Stomach (tissue), 9 donors: ENCODE data around the gene FOXN3. TPM values are rescaled to one million over a fixed set of nuclear protein-coding genes. Genes with fewer than 3 reads are reported as not detected.
A peak's percentile ranks its signal among the peaks of the same experiment; 100 is the strongest.

ENCODE experiments used
- DNase-seq, 2 donors: peaks; one replicate each; pipeline versions ENCODE4 v3.0.0 to v3.0.0-alpha.2; 2013 to 2019
- H3K27ac ChIP-seq, 5 donors: fragments of 200-600 bp in 4 of 5; sonication (generic) in 4 of 5; one replicate each; pipeline ENCODE4 v1.5.1; 2013 to 2019; ENCODE audit warnings: mild to moderate bottlenecking in 1 of 5, moderate library complexity in 1 of 5
- H3K27me3 ChIP-seq, 3 donors: fragments of 200-600 bp; sonication (generic); one replicate each; pipeline ENCODE4 v1.5.1; 2017 to 2019; ENCODE audit warnings: mixed run types in 1 of 3
- H3K36me3 ChIP-seq, 4 donors: fragments of 200-600 bp; sonication (generic); 1 replicate in 3 of 4; 2 replicates in 1 of 4; pipeline ENCODE4 v1.5.1; 2016 to 2019
- H3K4me1 ChIP-seq, 4 donors: fragments of 200-600 bp; sonication (generic); one replicate each; pipeline ENCODE4 v1.5.1; 2016 to 2019
- H3K4me3 ChIP-seq, 4 donors: fragments of 200-600 bp; sonication (generic) in 3 of 4; one replicate each; pipeline ENCODE4 v1.5.1; 2016 to 2019; ENCODE audit warnings: mild to moderate bottlenecking in 1 of 4
- H3K9me3 ChIP-seq, 4 donors: fragments of 200-600 bp; sonication (generic); one replicate each; pipeline ENCODE4 v1.5.1; 2016 to 2019
- EP300 ChIP-seq: sonication (generic); formaldehyde crosslinking; IDR thresholded peaks from one replicate; pipeline ENCODE4 v1.6.1; 2017; ENCODE audit warnings: antibody characterized with exemption
- POLR2A ChIP-seq, 4 donors: fragments of 450-650 bp; IDR thresholded peaks; one replicate each; pipeline ENCODE4 v1.6.1; 2016; ENCODE audit warnings: antibody characterized with exemption in 4 of 4, control low read depth in 2 of 4, mild to moderate bottlenecking in 1 of 4, moderate library complexity in 1 of 4
- POLR2AphosphoS5 ChIP-seq, 3 donors: sonication (generic); formaldehyde crosslinking; IDR thresholded peaks; one replicate each; pipeline ENCODE4 v1.6.1; 2016; ENCODE audit warnings: antibody characterized with exemption in 3 of 3
- WGBS, 5 donors: extraction: QIAGEN DNeasy Blood & Tissue Kit in 3 of 5; methylation state at CpG; one replicate each; pipeline versions ENCODE4 v1.1.5 to v1.1.7; 2013 to 2018; 5-methylcytosine and 5-hydroxymethylcytosine counted together
- intact Hi-C: fragments of 100-400 bp; cut with DNase I; formaldehyde crosslinking; loops from one replicate; pipeline ENCODE4 v1.15.1; 2023; ENCODE audit warnings: low total_unique reads
- polyA plus RNA-seq, 3 donors: library from polyadenylated mRNA; stranded (reverse); fragments of 200-250 nt; gene quantifications; one replicate each; pipeline ENCODE4 v1.2.3, GENCODE V29; 2013
- total RNA-seq, 5 donors: library from RNA; depleted of rRNA; stranded (reverse); fragments of >200 nt; gene quantifications; one replicate each; pipeline versions ENCODE4 v1.1.0 to v1.2.3, GENCODE V29; 2014 to 2016
- TF ChIP-seq, protein P1 (sequence below), 7 experiments: fragments of 450-650 bp in 4 of 7; fragments of 200-600 bp in 3 of 7; sonication (generic) in 3 of 7; IDR thresholded peaks; one replicate each; pipeline ENCODE4 v1.5.1; 2016 to 2019; ENCODE audit warnings: antibody characterized with exemption in 7 of 7, control low read depth in 2 of 7, mild to moderate bottlenecking in 1 of 7
- donor health status: healthy with polysubstance abuse.
- donor health status: Bipolar disorder and iron deficiency.
- donor health status: healthy.

The FOXN3 gene
- total and polyA plus RNA-seq, 8 donors = 12.5 to 126 (median 56.6) TPM

GRCh38 chr14:89351221-89351515 lies 65.9 kb downstream of the FOXN3 start:
- H3K9me3 ChIP-seq = no peaks in the 10 kb centered on the region
- TF ChIP-seq EP300 (no peak), POLR2AphosphoS5 (IDR thresholded peaks at IDR 0.05) (no peak), POLR2A (IDR thresholded peaks at IDR 0.05) (no peak)
- TF ChIP-seq, protein P1, sequence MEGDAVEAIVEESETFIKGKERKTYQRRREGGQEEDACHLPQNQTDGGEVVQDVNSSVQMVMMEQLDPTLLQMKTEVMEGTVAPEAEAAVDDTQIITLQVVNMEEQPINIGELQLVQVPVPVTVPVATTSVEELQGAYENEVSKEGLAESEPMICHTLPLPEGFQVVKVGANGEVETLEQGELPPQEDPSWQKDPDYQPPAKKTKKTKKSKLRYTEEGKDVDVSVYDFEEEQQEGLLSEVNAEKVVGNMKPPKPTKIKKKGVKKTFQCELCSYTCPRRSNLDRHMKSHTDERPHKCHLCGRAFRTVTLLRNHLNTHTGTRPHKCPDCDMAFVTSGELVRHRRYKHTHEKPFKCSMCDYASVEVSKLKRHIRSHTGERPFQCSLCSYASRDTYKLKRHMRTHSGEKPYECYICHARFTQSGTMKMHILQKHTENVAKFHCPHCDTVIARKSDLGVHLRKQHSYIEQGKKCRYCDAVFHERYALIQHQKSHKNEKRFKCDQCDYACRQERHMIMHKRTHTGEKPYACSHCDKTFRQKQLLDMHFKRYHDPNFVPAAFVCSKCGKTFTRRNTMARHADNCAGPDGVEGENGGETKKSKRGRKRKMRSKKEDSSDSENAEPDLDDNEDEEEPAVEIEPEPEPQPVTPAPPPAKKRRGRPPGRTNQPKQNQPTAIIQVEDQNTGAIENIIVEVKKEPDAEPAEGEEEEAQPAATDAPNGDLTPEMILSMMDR (IDR thresholded peaks at IDR 0.05) = no peak
- DNase-seq = no peak
- H3K4me3 ChIP-seq = peak overlapping the region in 1 of 4 donors; percentile 3
- 3 to 12% (median 5%) methylated on average over 3 of the region's 3 CpGs for WGBS, 5 donors
- H3K4me1 ChIP-seq = peaks cover 23 to 60% (median 39%) of the 10 kb centered on the region in 4 donors
- intact Hi-C loops = no loop called here
- H3K36me3 ChIP-seq = peaks cover 3 to 33% (median 27%) of the 10 kb centered on the region in 4 donors
- H3K27ac ChIP-seq = peak overlapping the region; percentile 62 to 85 (median 76)
- H3K27me3 ChIP-seq = no peaks in the 10 kb centered on the region

GRCh38 chr14:89350152-89350551 lies 66.9 kb downstream of the FOXN3 start:
- Histone ChIP-seq H3K27me3 (no peaks in the 10 kb centered on the region), H3K4me1 (peaks cover 23 to 60% (median 39%) of the 10 kb centered on the region in 4 donors), H3K36me3 (peaks cover 3 to 34% (median 28%) of the 10 kb centered on the region in 4 donors), H3K9me3 (no peaks in the 10 kb centered on the region), H3K4me3 (no peak overlapping the region), H3K27ac (peak overlapping the region in 4 of 5 donors; percentile 11 to 82 (median 50))
- WGBS, 5 donors = 91 to 96% (median 94%) methylated on average over 8 of the region's 8 CpGs
- no peak for DNase-seq
- intact Hi-C loops = no loop called here
- TF ChIP-seq EP300 (no peak), POLR2A (IDR thresholded peaks at IDR 0.05) (no peak), POLR2AphosphoS5 (IDR thresholded peaks at IDR 0.05) (no peak)
- TF ChIP-seq, protein P1 (IDR thresholded peaks at IDR 0.05) = no peak

DNA sequence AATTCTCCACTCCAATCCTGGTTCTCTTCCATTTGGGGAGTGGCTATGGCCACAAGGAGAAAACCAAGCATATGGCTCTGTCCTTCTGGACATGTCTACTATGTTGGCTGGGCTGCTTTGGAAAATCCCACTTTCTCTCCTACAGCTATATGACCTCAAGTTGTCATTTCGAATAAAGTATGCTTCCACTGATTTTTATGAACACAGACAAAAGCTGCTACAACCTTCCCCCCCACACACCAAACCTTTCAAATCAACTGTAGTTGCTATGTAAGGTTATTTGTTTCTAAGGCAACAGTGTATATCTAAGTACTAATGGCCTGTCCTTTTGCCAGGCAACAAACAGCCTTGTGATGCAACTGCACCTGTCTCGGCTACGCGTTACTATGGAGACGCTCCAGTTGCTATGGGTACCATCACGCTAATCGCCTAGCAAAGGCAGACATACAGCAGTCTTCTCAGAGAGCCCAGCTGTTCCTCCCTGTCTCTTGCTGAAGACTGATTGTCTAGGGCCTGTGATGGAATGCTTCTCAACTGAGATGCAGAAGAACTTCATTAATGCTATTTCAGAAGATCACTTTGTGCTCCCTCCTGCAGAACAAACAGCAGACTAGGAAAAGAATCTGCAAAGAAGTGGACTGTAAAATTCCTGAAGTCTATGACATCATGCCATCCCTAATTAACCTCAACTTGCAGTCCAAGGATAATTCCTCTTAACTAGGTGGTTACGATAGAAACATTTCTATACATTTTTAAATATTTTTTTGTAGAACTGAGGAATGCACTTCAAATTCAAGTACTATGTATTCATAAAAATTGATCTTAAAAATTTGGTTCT lies 67.6 kb downstream of the FOXN3 start:
- Histone ChIP-seq H3K4me1 (peaks cover 23 to 61% (median 39%) of the 10 kb centered on the region in 4 donors), H3K36me3 (peaks cover 3 to 34% (median 28%) of the 10 kb centered on the region in 4 donors), H3K4me3 (no peak overlapping the region), H3K27me3 (no peaks in the 10 kb centered on the region), H3K27ac (peak overlapping the region in 3 of 5 donors; percentile 3 to 17 (median 4)), H3K9me3 (no peaks in the 10 kb centered on the region)
- intact Hi-C loops = no loop called here
- peak; percentile 52 to 92 for DNase-seq
- WGBS, 5 donors = 71 to 86% (median 80%) methylated on average over 8 of the region's 8 CpGs
- no peak for TF ChIP-seq POLR2A (IDR thresholded peaks at IDR 0.05)
- no peak for TF ChIP-seq EP300
- TF ChIP-seq, protein P1 (IDR thresholded peaks at IDR 0.05) = no peak
- no peak for TF ChIP-seq POLR2AphosphoS5 (IDR thresholded peaks at IDR 0.05)

DNA sequence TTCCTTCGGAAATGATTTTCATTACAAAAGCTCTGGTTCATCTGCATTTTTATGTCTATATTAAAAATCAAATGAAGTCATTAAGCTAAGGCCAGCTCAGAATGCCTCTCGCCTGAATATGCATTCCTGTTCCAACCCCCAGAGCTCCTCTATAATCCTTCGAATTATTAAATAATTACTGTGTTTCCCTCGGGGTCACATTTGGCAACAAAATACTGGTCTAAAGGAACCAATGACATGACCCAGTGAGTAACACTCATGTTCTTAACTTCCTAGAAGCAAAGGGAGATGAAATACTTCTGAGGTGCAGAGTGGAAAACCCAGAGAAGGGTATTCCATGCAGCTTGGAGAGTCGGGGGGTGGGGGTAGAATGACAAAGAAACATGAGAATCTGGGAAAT lies 68.3 kb downstream of the FOXN3 start:
- Histone ChIP-seq H3K27me3 (no peaks in the 10 kb centered on the region), H3K27ac (peak overlapping the region in 3 of 5 donors; percentile 3 to 17 (median 4)), H3K36me3 (peaks cover 3 to 34% (median 28%) of the 10 kb centered on the region in 4 donors), H3K9me3 (no peaks in the 10 kb centered on the region), H3K4me3 (no peak overlapping the region), H3K4me1 (peaks cover 23 to 60% (median 40%) of the 10 kb centered on the region in 4 donors)
- WGBS, 5 donors = 78 to 88% (median 82%) methylated on average over 5 of the region's 5 CpGs
- DNase-seq = no peak
- intact Hi-C loops = no loop called here
- TF ChIP-seq, protein P1 (IDR thresholded peaks at IDR 0.05) = no peak
- no peak for TF ChIP-seq EP300
- no peak for TF ChIP-seq POLR2AphosphoS5 (IDR thresholded peaks at IDR 0.05)
- TF ChIP-seq POLR2A (IDR thresholded peaks at IDR 0.05) = no peak
